Adrenal gland (tissue), 5 donors: ENCODE measurements around the gene AGR3.

Experiments
- CTCF ChIP-seq, 6 experiments: fragments of 450-650 bp in 4 of 6; fragments of 200-600 bp in 2 of 6; sonication (generic) in 1 of 6; IDR thresholded peaks; 1 replicate in 5 of 6; 2 replicates in 1 of 6; pipeline versions ENCODE4 v1.5.1 to v1.8.0; 2016 to 2021; ENCODE audit warnings: antibody characterized with exemption in 6 of 6, mild to moderate bottlenecking in 2 of 6, moderate library complexity in 1 of 6
- POLR2A ChIP-seq, 2 donors: fragments of 450-650 bp; IDR thresholded peaks; one replicate each; pipeline ENCODE4 v1.6.1; 2017; ENCODE audit warnings: antibody characterized with exemption in 2 of 2, mild to moderate bottlenecking in 2 of 2, moderate library complexity in 1 of 2
- donor health status: DM: no; HTN: no; CAD: no.

- TF ChIP-seq CTCF (IDR thresholded peaks at IDR 0.05) (no peak), POLR2A (IDR thresholded peaks at IDR 0.05) (no peak)
Measured at GRCh38 chr7:16815001-16815400, 66.8 kb downstream of the AGR3 start.
